Heart left ventricle (tissue), 16 donors: ENCODE data around the gene USH1C. TPM values are rescaled to one million over a fixed set of nuclear protein-coding genes. Genes with fewer than 3 reads are reported as not detected.

Source experiments
- ATAC-seq, 4 donors: fragments of 200-7000 bp; cut with Tn5 transposase; one replicate each; pipeline ENCODE4 v1.9.1; 2020 to 2022; ENCODE audit warnings: moderate library complexity in 4 of 4, mild to moderate bottlenecking in 3 of 4, moderate number of reproducible peaks in 1 of 4
- DNase-seq, 5 donors: peaks; one replicate each; pipeline ENCODE4 v3.0.0-alpha.2; 2020
- H3K27ac ChIP-seq, 12 donors: fragments of 200-600 bp; sonication (generic) in 4 of 12; one replicate each; pipeline versions ENCODE4 v1.5.0 to v1.8.0; 2016 to 2022; ENCODE audit warnings: mild to moderate bottlenecking in 2 of 12
- H3K27me3 ChIP-seq, 9 donors: fragments of 200-600 bp; sonication (generic) in 2 of 9; one replicate each; pipeline versions ENCODE4 v1.5.1 to v1.8.0; 2016 to 2022; ENCODE audit warnings: mild to moderate bottlenecking in 3 of 9
- H3K36me3 ChIP-seq, 9 donors: fragments of 200-600 bp; sonication (generic) in 2 of 9; one replicate each; pipeline versions ENCODE4 v1.5.0 to v1.8.0; 2018 to 2022; ENCODE audit warnings: mild to moderate bottlenecking in 2 of 9
- H3K4me1 ChIP-seq, 12 donors: fragments of 200-600 bp; sonication (generic) in 4 of 12; one replicate each; pipeline versions ENCODE4 v1.5.0 to v1.8.0; 2016 to 2022; ENCODE audit warnings: mild to moderate bottlenecking in 3 of 12
- H3K4me3 ChIP-seq, 12 donors: fragments of 200-600 bp; sonication (generic) in 4 of 12; one replicate each; pipeline versions ENCODE4 v1.5.0 to v1.8.0; 2017 to 2022; ENCODE audit warnings: mild to moderate bottlenecking in 9 of 12, moderate library complexity in 4 of 12
- H3K9me3 ChIP-seq, 12 donors: fragments of 200-600 bp; sonication (generic) in 4 of 12; one replicate each; pipeline versions ENCODE4 v1.5.0 to v1.8.0; 2016 to 2022; ENCODE audit warnings: mild to moderate bottlenecking in 1 of 12
- POLR2A ChIP-seq, 2 donors: fragments of 450-650 bp; IDR thresholded peaks; one replicate each; pipeline ENCODE4 v1.6.1; 2017; ENCODE audit warnings: antibody characterized with exemption in 2 of 2, mild to moderate bottlenecking in 2 of 2, moderate library complexity in 2 of 2
- WGBS, 4 donors: extraction: QIAGEN DNeasy Blood & Tissue Kit in 2 of 4; methylation state at CpG; one replicate each; pipeline versions ENCODE4 v1.1.5 to v1.1.7; 2013 to 2018; 5-methylcytosine and 5-hydroxymethylcytosine counted together
- intact Hi-C, 10 donors: fragments of 100-400 bp; cut with DNase I; formaldehyde crosslinking; loops; one replicate each; pipeline versions ENCODE4 v1.11.1 to v1.14.2; 2022
- polyA plus RNA-seq, 2 donors: library from polyadenylated mRNA; stranded (reverse); fragments of 200-250 nt; gene quantifications; one replicate each; pipeline ENCODE4 v1.2.3, GENCODE V29; 2013
- total RNA-seq, 9 donors: library from RNA; depleted of rRNA in 2 of 9; stranded (reverse); fragments of >200 nt in 2 of 9; fragmentation: NEBNext Ultra II Directional in 3 of 9; extraction: Animal tissue kit (Norgen Biotek cat#: 25700) in 3 of 9; gene quantifications; one replicate each; pipeline versions ENCODE4 v1.1.0 to v1.2.4, GENCODE V29; 2016 to 2023
- TF ChIP-seq, protein P1 (sequence below), 12 donors: fragments of 200-600 bp; sonication (generic) in 4 of 12; IDR thresholded peaks; one replicate each; pipeline versions ENCODE4 v1.5.0 to v1.8.0; 2018 to 2022; ENCODE audit warnings: antibody characterized with exemption in 12 of 12, mild to moderate bottlenecking in 5 of 12
- donor health status: ischemic (EF 13 %, LVEDD 7.1; RV severe dilation, severe dysfunction).
- donor health status: healthy with polysubstance abuse.
- donor health status: DM: no; HTN: yes; CAD: no.
- donor health status: DM: no; HTN: no; CAD: no.
- donor health status: ischemic (EF 25% LVEDD 6.9; RV normal size, moderate dysfunction).
- donor health status: ischemic (EF 25% LVEDD 5.7; RV mildly dilated, moderate dysfunction).
- donor health status: healthy.
- donor health status: DM: yes; HTN: yes; CAD: no.
- donor health status: ischemic (EF 35%, LVEDD 5.7; RV mildly dilated, moderate dysfunction).
- donor health status: nonischemic (EF 11% LVEDD 7.7; RV severe dilation, severe dysfunction).
- donor health status: DM: yes; HTN: yes; CAD: no.
- donor health status: PGD.
- donor health status: ischemic (EF 29% LVEDD 5.4; RV normal size, mild dysfunction).
- donor health status: nonischemic (EF 23%, LVEDD 6.1; RV moderate dilation, normal function).

USH1C gene
- total and polyA plus RNA-seq, 11 donors = 0.06 to 0.23 (median 0.16) TPM; not detected in 8

DNA sequence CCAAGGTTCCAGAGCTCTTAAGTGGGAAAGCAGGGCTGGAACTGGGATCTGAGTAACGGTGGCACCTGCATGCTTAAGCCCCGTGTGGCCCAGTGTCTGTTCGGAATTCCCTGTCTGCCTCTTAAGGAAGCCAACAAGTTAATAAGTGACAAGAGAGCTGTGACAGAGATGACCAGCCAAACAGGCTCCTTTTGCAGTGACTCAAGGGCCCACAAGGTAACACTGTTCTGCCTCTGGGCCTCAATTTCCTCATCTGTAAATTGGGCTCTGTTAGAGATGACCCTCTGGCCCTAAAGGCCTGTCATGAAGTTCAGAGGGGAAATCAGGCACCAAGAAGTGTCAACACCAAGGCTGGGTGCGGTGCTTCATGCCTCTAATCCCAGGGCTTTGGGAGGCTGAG, 18.6 kb downstream of the USH1C start:
- H3K4me3 ChIP-seq = no peak overlapping the region
- WGBS, 4 donors = 90 to 91% (median 91%) methylated on average over 4 of the region's 4 CpGs
- intact Hi-C loops = loop anchor here in 4 of 10 donors (5.0 to 10.0 kb wide), 3 partner anchors 143 to 293 kb away; no protein-coding TSS in a partner anchor

DNA sequence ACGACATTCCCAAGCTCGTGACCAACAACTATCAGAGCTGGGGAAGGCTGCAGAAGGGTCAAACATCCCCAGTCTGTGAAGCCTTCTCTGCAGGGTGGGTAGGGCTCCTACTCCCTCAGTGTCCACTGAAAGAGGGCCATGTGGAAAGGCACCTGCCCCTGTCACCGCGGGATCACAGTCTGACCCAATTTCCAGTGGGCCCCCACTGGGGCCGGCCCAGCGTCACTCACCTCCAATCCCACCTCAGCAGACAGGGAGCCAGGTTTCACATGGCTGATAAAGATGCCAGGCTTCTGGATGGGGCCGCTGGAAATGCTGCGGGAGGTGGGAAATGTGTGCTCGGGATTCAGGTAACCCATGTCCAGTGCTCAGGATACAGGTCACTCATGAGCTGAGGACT, 20.0 kb downstream of the USH1C start:
- no peak for TF ChIP-seq POLR2A (IDR thresholded peaks at IDR 0.05)
- TF ChIP-seq, protein P1, sequence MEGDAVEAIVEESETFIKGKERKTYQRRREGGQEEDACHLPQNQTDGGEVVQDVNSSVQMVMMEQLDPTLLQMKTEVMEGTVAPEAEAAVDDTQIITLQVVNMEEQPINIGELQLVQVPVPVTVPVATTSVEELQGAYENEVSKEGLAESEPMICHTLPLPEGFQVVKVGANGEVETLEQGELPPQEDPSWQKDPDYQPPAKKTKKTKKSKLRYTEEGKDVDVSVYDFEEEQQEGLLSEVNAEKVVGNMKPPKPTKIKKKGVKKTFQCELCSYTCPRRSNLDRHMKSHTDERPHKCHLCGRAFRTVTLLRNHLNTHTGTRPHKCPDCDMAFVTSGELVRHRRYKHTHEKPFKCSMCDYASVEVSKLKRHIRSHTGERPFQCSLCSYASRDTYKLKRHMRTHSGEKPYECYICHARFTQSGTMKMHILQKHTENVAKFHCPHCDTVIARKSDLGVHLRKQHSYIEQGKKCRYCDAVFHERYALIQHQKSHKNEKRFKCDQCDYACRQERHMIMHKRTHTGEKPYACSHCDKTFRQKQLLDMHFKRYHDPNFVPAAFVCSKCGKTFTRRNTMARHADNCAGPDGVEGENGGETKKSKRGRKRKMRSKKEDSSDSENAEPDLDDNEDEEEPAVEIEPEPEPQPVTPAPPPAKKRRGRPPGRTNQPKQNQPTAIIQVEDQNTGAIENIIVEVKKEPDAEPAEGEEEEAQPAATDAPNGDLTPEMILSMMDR (IDR thresholded peaks at IDR 0.05) = no peak
- ATAC-seq (no peak), DNase-seq (no peak)
- intact Hi-C loops = loop anchor here in 2 of 10 donors (10.0 kb wide), 1 partner anchor 289 kb away; no protein-coding TSS in a partner anchor
- H3K27ac ChIP-seq = no peak overlapping the region
- H3K4me1 ChIP-seq = peaks cover 0 to 13% (median under 1%) of the 10 kb centered on the region in 12 donors
- H3K36me3 ChIP-seq = no peaks in the 10 kb centered on the region
- H3K4me3 ChIP-seq = no peak overlapping the region
- WGBS, 4 donors = 91 to 94% (median 93%) methylated on average over 7 to 9 of the region's 9 CpGs
- no peaks in the 10 kb centered on the region for H3K9me3 ChIP-seq
- no peaks in the 10 kb centered on the region for H3K27me3 ChIP-seq

More for the DNA sequence above, 18.6 kb downstream of the USH1C start:
- ATAC-seq = no peak
- H3K9me3 ChIP-seq = no peaks in the 10 kb centered on the region
- H3K27ac ChIP-seq = no peak overlapping the region
- no peaks in the 10 kb centered on the region for H3K27me3 ChIP-seq
- H3K4me1 ChIP-seq = peaks cover 0 to 13% (median 1%) of the 10 kb centered on the region in 12 donors
- H3K36me3 ChIP-seq = no peaks in the 10 kb centered on the region
- TF ChIP-seq, protein P1 (IDR thresholded peaks at IDR 0.05) = no peak
- TF ChIP-seq POLR2A (IDR thresholded peaks at IDR 0.05) = no peak
- no peak for DNase-seq

DNA sequence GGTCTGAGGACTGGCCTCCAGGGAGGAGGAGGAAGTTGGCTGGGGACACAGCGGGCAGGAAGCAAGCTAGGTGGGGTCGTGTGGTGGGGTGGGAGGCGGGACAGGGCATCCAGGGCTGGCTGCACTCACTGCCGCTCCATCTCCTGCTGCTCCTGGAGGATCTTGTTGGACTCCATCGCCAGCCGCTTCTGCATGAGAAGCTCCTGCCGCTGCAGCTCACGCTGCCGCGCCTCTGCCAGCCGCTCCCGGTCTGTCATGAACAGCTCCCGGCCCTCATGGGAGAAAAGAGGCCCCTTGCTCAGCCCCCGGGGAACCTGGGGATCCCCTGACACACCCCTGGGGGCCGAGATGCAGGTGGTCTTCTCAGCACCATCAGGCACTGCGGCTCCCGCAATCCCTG, 21.6 kb downstream of the USH1C start:
- 84 to 92% (median 88%) methylated on average over 8 to 17 of the region's 17 CpGs for WGBS, 4 donors
- intact Hi-C loops = loop anchor here in 2 of 10 donors (10.0 kb wide), 1 partner anchor 288 kb away; no protein-coding TSS in a partner anchor
- Histone ChIP-seq H3K27ac (no peak overlapping the region), H3K27me3 (no peaks in the 10 kb centered on the region), H3K4me3 (no peak overlapping the region), H3K36me3 (no peaks in the 10 kb centered on the region), H3K4me1 (no peaks in the 10 kb centered on the region), H3K9me3 (no peaks in the 10 kb centered on the region)
- TF ChIP-seq, protein P1 (IDR thresholded peaks at IDR 0.05) = no peak
- TF ChIP-seq POLR2A (IDR thresholded peaks at IDR 0.05) = no peak
- no peak for DNase-seq
- ATAC-seq = no peak

DNA sequence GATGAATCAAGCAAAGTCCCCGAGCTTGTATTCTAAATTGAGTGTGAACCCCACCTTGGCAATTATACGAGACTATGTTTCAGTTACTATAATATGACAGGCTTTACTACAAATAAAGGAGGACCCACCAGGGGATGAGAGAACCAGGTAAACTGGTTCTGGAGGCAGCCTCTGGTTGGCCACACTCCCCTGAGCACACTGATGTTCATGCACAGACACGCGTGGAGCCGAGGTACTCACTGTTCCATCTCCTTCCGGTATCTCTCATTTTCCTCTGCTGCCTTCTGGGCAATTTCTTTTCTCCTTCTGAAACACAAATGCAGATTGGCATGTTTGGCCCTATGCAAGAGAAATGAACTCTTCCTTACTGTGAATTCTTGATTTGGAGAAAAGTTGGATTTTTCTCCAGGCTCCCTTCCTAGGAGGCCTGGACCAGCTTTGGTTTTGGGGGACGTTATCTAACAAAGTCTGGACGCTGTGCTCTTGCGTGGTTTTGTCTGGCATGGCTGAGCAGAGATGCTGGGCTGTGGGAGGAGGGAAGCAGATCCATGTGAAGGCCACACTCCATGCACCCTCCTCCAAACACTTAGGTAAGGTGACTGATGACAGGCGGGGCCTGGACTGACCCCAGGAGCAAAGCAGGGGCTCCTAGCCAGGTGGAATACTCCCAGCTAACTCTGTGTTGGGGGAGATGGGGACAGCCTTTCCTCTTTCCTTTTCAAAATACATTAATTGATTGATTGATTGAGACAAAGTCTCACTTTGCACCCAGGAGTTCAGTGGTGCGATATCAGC, 22.9 kb downstream of the USH1C start:
- H3K9me3 ChIP-seq = no peaks in the 10 kb centered on the region
- no peaks in the 10 kb centered on the region for H3K27me3 ChIP-seq
- H3K4me1 ChIP-seq = no peaks in the 10 kb centered on the region
- H3K4me3 ChIP-seq = no peak overlapping the region
- intact Hi-C loops = loop anchor here in 2 of 10 donors (10.0 kb wide), 1 partner anchor 287 kb away; no protein-coding TSS in a partner anchor
- H3K36me3 ChIP-seq = no peaks in the 10 kb centered on the region
- TF ChIP-seq, protein P1 (IDR thresholded peaks at IDR 0.05) = no peak
- H3K27ac ChIP-seq = no peak overlapping the region
- ATAC-seq (no peak), DNase-seq (no peak)
- 92 to 96% (median 93%) methylated on average over 11 of the region's 11 CpGs for WGBS, 4 donors
